Sigmoid colon (tissue), 7 donors: ENCODE results near the gene CDK16. TPM values are rescaled to one million over a fixed set of nuclear protein-coding genes. Genes with fewer than 3 reads are reported as not detected.

ENCODE experiments used
- DNase-seq: peaks from one replicate; pipeline ENCODE4 v3.0.0-alpha.2; 2019
- H3K27ac ChIP-seq, 4 donors: fragments of 200-600 bp; sonication (generic); one replicate each; pipeline ENCODE4 v1.5.1; 2016 to 2019; ENCODE audit warnings: mild to moderate bottlenecking in 1 of 4
- H3K27me3 ChIP-seq, 3 donors: fragments of 200-600 bp; sonication (generic); one replicate each; pipeline ENCODE4 v1.5.1; 2019; ENCODE audit warnings: mild to moderate bottlenecking in 1 of 3
- H3K36me3 ChIP-seq, 4 donors: fragments of 200-600 bp; sonication (generic); one replicate each; pipeline ENCODE4 v1.5.1; 2016 to 2019
- H3K4me1 ChIP-seq, 4 donors: fragments of 200-600 bp; sonication (generic); one replicate each; pipeline ENCODE4 v1.5.1; 2017 to 2019
- H3K4me3 ChIP-seq, 4 donors: fragments of 200-600 bp; sonication (generic); one replicate each; pipeline ENCODE4 v1.5.1; 2017 to 2019; ENCODE audit warnings: mild to moderate bottlenecking in 2 of 4, moderate library complexity in 1 of 4
- H3K9me3 ChIP-seq, 4 donors: fragments of 200-600 bp in 3 of 4; sonication (generic) in 3 of 4; one replicate each; pipeline versions ENCODE4 v1.5.1 to v1.6.1; 2013 to 2019
- EP300 ChIP-seq, 4 donors: sonication (generic); formaldehyde crosslinking; IDR thresholded peaks; one replicate each; pipeline ENCODE4 v1.6.1; 2017; ENCODE audit warnings: antibody characterized with exemption in 4 of 4
- POLR2A ChIP-seq, 2 donors: fragments of 450-650 bp; IDR thresholded peaks; one replicate each; pipeline ENCODE4 v1.6.1; 2016; ENCODE audit warnings: antibody characterized with exemption in 2 of 2, mild to moderate bottlenecking in 2 of 2, moderate library complexity in 2 of 2
- POLR2AphosphoS5 ChIP-seq, 4 donors: sonication (generic); formaldehyde crosslinking; IDR thresholded peaks; one replicate each; pipeline ENCODE4 v1.6.1; 2017; ENCODE audit warnings: antibody characterized with exemption in 4 of 4
- WGBS, 2 donors: extraction: QIAGEN DNeasy Blood & Tissue Kit; methylation state at CpG; one replicate each; pipeline ENCODE4 v1.1.7; 2013; 5-methylcytosine and 5-hydroxymethylcytosine counted together
- intact Hi-C: fragments of 100-400 bp; cut with DNase I; formaldehyde crosslinking; loops from one replicate; pipeline ENCODE4 v1.15.1; 2023
- polyA plus RNA-seq, 3 donors: library from polyadenylated mRNA; stranded (reverse); fragments of 200-250 nt; gene quantifications; one replicate each; pipeline ENCODE4 v1.2.3, GENCODE V29; 2013
- total RNA-seq, 4 donors: library from RNA; depleted of rRNA; stranded (reverse); fragments of >200 nt; gene quantifications; one replicate each; pipeline ENCODE4 v1.1.0, GENCODE V29; 2016
- TF ChIP-seq, protein P1 (sequence below), 4 experiments: fragments of 450-650 bp in 3 of 4; fragments of 200-600 bp in 1 of 4; IDR thresholded peaks; one replicate each; pipeline ENCODE4 v1.5.1; 2016 to 2019; ENCODE audit warnings: antibody characterized with exemption in 4 of 4, mild to moderate bottlenecking in 3 of 4, moderate library complexity in 2 of 4
- donor health status: healthy with polysubstance abuse.
- donor health status: Bipolar disorder and iron deficiency.
- donor health status: healthy.

The CDK16 gene
- total and polyA plus RNA-seq, 7 donors = 35.4 to 64.6 (median 46.3) TPM

DNA sequence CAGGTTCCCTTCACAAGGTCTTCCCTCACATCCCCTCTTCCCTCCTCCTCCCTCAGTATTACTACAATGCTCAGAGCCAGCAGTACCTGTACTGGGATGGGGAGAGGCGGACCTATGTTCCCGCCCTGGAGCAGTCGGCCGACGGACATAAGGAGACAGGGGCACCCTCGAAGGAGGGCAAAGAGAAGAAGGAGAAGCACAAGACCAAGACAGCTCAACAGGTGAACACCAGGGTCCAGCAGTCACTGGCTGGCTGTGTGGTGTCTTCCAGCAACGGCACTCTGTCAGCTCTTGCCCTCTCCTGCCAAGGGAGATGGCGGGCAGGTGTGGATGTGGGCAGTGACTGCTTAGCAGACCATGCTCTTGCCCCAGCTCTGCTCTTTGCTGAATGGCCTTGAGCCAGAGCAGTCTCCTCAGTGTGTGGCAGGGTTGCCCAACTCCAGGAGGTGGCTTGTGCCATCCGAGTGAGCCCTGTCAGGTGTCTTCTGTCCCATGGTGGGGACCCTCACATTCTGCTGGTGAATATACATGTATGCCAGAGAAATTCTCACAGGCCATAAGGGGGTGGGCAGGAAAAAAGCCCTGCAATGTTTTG, 36.3 kb upstream of the CDK16 start:
- 91 to 95% methylated on average over 9 of the region's 9 CpGs for WGBS, 2 donors
- H3K27me3 ChIP-seq = no peaks in the 10 kb centered on the region
- no peak overlapping the region for H3K27ac ChIP-seq
- intact Hi-C loops = no loop called here
- H3K9me3 ChIP-seq = no peaks in the 10 kb centered on the region
- DNase-seq = no peak
- H3K4me1 ChIP-seq = peaks cover 0 to 11% (median 4%) of the 10 kb centered on the region in 4 donors
- TF ChIP-seq POLR2AphosphoS5 (IDR thresholded peaks at IDR 0.05) = no peak
- H3K4me3 ChIP-seq = no peak overlapping the region
- peaks cover 5 to 83% (median 27%) of the 10 kb centered on the region in 4 donors for H3K36me3 ChIP-seq

DNA sequence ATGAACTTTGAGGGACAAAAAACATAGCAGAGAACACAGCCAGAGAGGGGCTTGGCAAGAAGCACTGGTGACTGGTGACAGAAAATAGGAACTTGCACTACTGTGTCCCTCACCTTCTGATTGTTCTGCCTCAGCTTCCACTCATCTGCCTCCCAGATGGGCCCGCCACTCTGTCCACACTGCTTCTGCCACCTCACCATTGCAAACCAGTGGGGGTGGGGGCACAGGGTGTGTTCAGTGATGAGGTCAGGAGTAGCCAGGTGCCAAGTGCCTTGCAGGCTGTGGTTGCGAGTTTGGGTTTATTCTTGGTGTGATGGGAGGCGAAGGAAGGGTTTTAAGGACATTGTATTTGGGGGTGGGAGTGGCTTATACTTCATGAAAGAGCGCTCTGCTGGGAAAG, 34.0 kb upstream of the CDK16 start:
- no peak for TF ChIP-seq POLR2AphosphoS5 (IDR thresholded peaks at IDR 0.05)
- TF ChIP-seq, protein P1, sequence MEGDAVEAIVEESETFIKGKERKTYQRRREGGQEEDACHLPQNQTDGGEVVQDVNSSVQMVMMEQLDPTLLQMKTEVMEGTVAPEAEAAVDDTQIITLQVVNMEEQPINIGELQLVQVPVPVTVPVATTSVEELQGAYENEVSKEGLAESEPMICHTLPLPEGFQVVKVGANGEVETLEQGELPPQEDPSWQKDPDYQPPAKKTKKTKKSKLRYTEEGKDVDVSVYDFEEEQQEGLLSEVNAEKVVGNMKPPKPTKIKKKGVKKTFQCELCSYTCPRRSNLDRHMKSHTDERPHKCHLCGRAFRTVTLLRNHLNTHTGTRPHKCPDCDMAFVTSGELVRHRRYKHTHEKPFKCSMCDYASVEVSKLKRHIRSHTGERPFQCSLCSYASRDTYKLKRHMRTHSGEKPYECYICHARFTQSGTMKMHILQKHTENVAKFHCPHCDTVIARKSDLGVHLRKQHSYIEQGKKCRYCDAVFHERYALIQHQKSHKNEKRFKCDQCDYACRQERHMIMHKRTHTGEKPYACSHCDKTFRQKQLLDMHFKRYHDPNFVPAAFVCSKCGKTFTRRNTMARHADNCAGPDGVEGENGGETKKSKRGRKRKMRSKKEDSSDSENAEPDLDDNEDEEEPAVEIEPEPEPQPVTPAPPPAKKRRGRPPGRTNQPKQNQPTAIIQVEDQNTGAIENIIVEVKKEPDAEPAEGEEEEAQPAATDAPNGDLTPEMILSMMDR (IDR thresholded peaks at IDR 0.05) = no peak
- no peak for TF ChIP-seq EP300 (IDR thresholded peaks at IDR 0.05)
- no peak for TF ChIP-seq POLR2A (IDR thresholded peaks at IDR 0.05)
- Histone ChIP-seq H3K27ac (no peak overlapping the region), H3K4me3 (no peak overlapping the region), H3K9me3 (no peaks in the 10 kb centered on the region), H3K36me3 (peaks cover 5 to 66% (median 27%) of the 10 kb centered on the region in 4 donors), H3K27me3 (no peaks in the 10 kb centered on the region), H3K4me1 (peaks cover 0 to 3% (median 0%) of the 10 kb centered on the region in 4 donors)
- no peak for DNase-seq
- intact Hi-C loops = no loop called here
- 94 to 97% methylated on average over 4 of the region's 4 CpGs for WGBS, 2 donors

DNA sequence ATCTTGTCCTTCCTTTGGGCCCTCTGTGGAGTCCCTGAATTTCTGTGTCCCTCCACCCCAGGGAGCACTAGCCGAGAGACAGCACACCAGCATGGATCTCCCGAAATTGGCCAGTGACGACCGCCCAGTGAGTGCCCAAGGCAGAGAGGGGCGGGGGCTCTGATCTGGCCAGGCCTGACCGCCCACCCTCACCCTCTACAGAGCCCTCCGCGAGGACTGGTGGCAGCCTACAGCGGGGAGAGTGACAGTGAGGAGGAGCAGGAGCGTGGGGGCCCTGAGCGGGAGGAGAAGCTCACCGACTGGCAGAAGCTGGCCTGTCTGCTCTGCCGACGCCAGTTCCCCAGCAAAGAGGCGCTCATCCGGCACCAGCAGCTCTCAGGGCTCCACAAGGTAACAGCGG, 33.2 kb upstream of the CDK16 start:
- H3K27ac ChIP-seq = no peak overlapping the region
- TF ChIP-seq POLR2AphosphoS5 (IDR thresholded peaks at IDR 0.05) = no peak
- TF ChIP-seq EP300 (IDR thresholded peaks at IDR 0.05) = no peak
- no peak for TF ChIP-seq POLR2A (IDR thresholded peaks at IDR 0.05)
- TF ChIP-seq, protein P1 (IDR thresholded peaks at IDR 0.05) = no peak
- 95 to 96% methylated on average over 17 of the region's 17 CpGs for WGBS, 2 donors
- intact Hi-C loops = no loop called here
- H3K36me3 ChIP-seq = peaks cover 5 to 60% (median 27%) of the 10 kb centered on the region in 4 donors
- H3K4me3 ChIP-seq = no peak overlapping the region
- H3K27me3 ChIP-seq = no peaks in the 10 kb centered on the region
- H3K4me1 ChIP-seq = peaks cover 0 to 1% (median under 1%) of the 10 kb centered on the region in 4 donors
- DNase-seq = no peak
- H3K9me3 ChIP-seq = no peaks in the 10 kb centered on the region

DNA sequence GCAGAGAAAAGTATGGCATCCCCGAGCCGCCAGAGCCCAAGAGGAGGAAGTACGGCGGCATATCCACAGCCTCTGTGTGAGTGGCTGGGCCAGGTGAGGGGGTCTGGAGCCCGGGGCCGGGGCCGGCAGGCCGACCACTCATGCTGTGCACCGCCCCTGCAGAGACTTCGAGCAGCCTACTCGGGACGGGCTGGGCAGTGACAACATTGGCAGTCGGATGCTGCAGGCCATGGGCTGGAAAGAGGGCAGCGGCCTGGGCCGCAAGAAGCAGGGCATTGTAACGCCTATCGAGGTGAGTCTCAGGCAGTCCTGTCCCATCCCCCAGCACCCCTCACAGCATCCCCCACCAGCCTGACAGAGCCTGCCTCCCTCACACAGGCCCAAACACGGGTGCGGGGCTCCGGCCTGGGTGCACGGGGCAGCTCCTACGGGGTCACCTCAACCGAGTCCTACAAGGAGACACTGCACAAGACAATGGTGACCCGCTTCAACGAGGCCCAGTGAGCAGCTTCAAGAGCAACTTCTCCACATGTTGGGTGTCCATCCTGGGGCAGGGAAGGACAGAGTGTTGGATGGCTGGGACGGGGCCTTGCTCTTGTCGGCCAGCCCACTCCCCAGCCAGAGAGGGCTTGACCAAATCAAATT, 32.3 kb upstream of the CDK16 start:
- WGBS, 2 donors = 92 to 96% methylated on average over 27 of the region's 27 CpGs

DNA sequence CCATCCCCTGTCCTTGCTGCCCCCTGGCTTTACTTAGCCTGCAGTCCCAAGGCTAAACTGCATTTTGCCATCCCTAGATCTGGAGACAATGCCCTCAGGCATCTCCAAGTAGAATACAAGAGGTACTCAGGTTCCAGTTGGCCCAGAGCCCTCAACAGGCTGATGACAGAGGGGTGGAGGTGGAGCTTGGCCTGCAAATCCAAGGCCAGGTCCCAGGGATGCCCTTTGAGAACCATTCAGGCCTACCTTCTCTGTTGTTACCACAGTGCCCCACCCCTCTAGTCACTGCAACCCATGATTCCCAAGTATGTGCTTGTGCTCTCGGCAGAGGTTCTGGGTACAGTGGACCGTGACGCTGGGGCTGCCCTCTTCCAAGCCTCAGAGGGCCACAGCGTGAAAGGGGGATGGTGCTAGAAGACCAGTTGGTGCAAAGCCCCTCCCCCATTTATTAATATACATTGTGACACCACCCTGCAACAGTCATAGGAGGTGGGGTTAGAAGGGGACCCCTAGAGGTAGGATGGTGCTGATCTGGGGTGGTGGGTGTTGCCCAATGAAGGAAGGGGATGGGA, 31.3 kb upstream of the CDK16 start:
- Histone ChIP-seq H3K4me1 (peaks cover 0 to 13% (median 2%) of the 10 kb centered on the region in 4 donors), H3K36me3 (peaks cover 0 to 41% (median 12%) of the 10 kb centered on the region in 4 donors), H3K9me3 (no peaks in the 10 kb centered on the region), H3K4me3 (no peak overlapping the region), H3K27ac (no peak overlapping the region), H3K27me3 (no peaks in the 10 kb centered on the region)
- TF ChIP-seq, protein P1 (IDR thresholded peaks at IDR 0.05) = no peak
- TF ChIP-seq POLR2A (IDR thresholded peaks at IDR 0.05) (no peak), POLR2AphosphoS5 (IDR thresholded peaks at IDR 0.05) (no peak), EP300 (IDR thresholded peaks at IDR 0.05) (no peak)
- intact Hi-C loops = no loop called here
- 87% methylated on average over 4 of the region's 4 CpGs for WGBS, 2 donors
- DNase-seq = no peak

More for the DNA sequence above, 32.3 kb upstream of the CDK16 start:
- TF ChIP-seq, protein P1 (IDR thresholded peaks at IDR 0.05) = no peak
- no peak for TF ChIP-seq POLR2A (IDR thresholded peaks at IDR 0.05)
- TF ChIP-seq EP300 (IDR thresholded peaks at IDR 0.05) = no peak
- TF ChIP-seq POLR2AphosphoS5 (IDR thresholded peaks at IDR 0.05) = no peak
- Histone ChIP-seq H3K27me3 (no peaks in the 10 kb centered on the region), H3K27ac (no peak overlapping the region), H3K36me3 (peaks cover 3 to 50% (median 21%) of the 10 kb centered on the region in 4 donors), H3K9me3 (no peaks in the 10 kb centered on the region), H3K4me3 (no peak overlapping the region), H3K4me1 (peaks cover 0 to 5% (median 2%) of the 10 kb centered on the region in 4 donors)
- intact Hi-C loops = no loop called here
- DNase-seq = no peak
